ENCODE measurements around the gene SPACA7.
"Not testable (repeated sequence)": the region's sequence is repeated elsewhere in the genome, so short reads cannot be mapped to it uniquely, and the experiment has no call there.

The SPACA7 gene

GRCh38 chr13:112424098-112424497, 47.9 kb downstream of the SPACA7 start:
- DNase-seq (ENCODE audit: low read depth), result no peak

- no peak for DNase-seq (ENCODE audit: low read depth)
Observed at GRCh38 chr13:112428704-112429103, 52.5 kb downstream of the SPACA7 start.

GRCh38 chr13:112431734-112432133, 55.6 kb downstream of the SPACA7 start:
- DNase-seq (ENCODE audit: low read depth), result no peak

GRCh38 chr13:112432734-112433133, 56.6 kb downstream of the SPACA7 start:
- DNase-seq (ENCODE audit: low read depth), result not testable (repeated sequence)

- DNase-seq (ENCODE audit: low read depth), result not testable (repeated sequence)
Observed at GRCh38 chr13:112433517-112433916, 57.4 kb downstream of the SPACA7 start.

GRCh38 chr13:112434032-112434431, 57.9 kb downstream of the SPACA7 start:
- no peak for DNase-seq (ENCODE audit: low read depth)

- no peak for DNase-seq (ENCODE audit: low read depth)
Observed at GRCh38 chr13:112434937-112435523, 58.9 kb downstream of the SPACA7 start.

GRCh38 chr13:112435973-112436372, 59.8 kb downstream of the SPACA7 start:
- DNase-seq (ENCODE audit: low read depth), result no peak

GRCh38 chr13:112438094-112438493, 61.9 kb downstream of the SPACA7 start:
- DNase-seq (ENCODE audit: low read depth), result no peak

GRCh38 chr13:112438515-112438914, 62.4 kb downstream of the SPACA7 start:
- no peak for DNase-seq (ENCODE audit: low read depth)

GRCh38 chr13:112441226-112441625, 65.1 kb downstream of the SPACA7 start:
- DNase-seq (ENCODE audit: low read depth), result no peak

GRCh38 chr13:112441779-112442310, 65.7 kb downstream of the SPACA7 start:
- DNase-seq (ENCODE audit: low read depth), result no peak

GRCh38 chr13:112442483-112443090, 66.4 kb downstream of the SPACA7 start:
- DNase-seq (ENCODE audit: low read depth), result no peak

- no peak for DNase-seq (ENCODE audit: low read depth)
Observed at GRCh38 chr13:112443191-112443994, 67.2 kb downstream of the SPACA7 start.

GRCh38 chr13:112443995-112444311, 67.8 kb downstream of the SPACA7 start:
- DNase-seq (ENCODE audit: low read depth), result no peak

- DNase-seq (ENCODE audit: low read depth), result no peak
Observed at GRCh38 chr13:112444416-112445399, 68.6 kb downstream of the SPACA7 start.

- DNase-seq (ENCODE audit: low read depth), result no peak
Observed at GRCh38 chr13:112445411-112446271, 69.5 kb downstream of the SPACA7 start.

GRCh38 chr13:112446347-112446861, 70.2 kb downstream of the SPACA7 start:
- DNase-seq (ENCODE audit: low read depth), result no peak

GRCh38 chr13:112446867-112447266, 70.7 kb downstream of the SPACA7 start:
- DNase-seq (ENCODE audit: low read depth), result no peak

GRCh38 chr13:112447306-112447705, 71.2 kb downstream of the SPACA7 start:
- DNase-seq (ENCODE audit: low read depth), result no peak
